GM19452 (cell line): ENCODE data around the gene VGLL4.

Experiments used
- ATAC-seq: cut with Tn5 transposase; IDR thresholded peaks from one replicate; pipeline ENCODE4 v1.9.1; 2021; ENCODE audit not compliant: unreplicated experiment

Gene VGLL4

DNA sequence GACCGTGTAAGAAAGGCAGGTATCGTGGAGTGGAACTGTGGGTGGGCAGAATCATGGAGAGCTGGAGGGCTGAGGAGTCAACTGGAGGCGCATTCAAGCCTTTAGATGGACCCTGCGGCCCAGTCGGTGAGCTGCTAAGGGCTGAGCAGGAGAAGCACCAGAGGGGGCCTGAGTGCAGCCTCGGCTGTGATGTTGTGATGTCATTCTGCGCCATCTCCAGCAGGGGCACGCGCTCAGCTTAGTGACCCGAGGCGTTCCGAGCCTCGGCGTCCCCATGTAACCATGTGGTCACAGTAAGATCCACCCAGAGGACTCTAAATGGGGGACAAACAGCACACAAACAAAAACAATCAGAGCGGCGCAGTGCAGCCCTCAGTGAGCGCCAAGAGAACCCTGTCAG is 76.8 kb downstream of the VGLL4 start:
- no peak for ATAC-seq

DNA sequence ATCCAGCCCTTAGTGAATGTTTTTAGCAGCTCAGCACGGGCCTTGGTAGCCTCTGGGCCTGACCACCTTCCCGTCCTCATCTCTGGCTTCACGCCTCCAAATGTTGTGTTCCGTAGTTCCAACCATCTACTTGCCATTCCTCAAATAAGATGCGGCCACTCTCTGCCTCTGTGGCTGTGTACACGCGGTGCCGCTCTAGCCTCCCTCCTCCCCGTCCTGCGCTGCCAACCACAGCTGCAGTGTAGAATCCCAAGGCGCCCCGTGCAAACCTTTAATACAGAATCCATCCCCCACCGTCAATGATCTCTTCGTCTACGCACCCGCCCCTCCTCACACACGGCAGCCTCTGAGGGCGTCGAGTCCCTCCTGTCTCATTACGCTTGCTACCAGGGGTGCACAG is 77.2 kb downstream of the VGLL4 start:
- ATAC-seq, result no peak

DNA sequence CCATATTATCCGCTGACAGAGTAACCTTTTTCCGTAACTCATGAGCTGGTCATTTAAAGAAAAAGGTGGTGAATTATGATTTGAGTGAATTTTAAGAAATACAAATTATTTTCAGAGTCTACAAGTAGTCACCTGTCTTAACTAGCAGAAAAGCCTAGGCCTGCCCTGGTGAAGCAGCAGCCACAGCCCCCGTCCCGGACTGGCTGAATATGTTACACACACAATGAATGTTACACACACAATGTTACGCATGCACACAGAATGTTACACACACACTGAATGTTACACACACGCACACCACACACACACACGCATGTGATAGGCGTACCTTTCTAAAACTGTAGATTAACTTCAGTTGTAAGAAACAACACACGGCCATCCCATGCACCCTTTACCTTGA is 77.8 kb downstream of the VGLL4 start:
- ATAC-seq, result no peak

DNA sequence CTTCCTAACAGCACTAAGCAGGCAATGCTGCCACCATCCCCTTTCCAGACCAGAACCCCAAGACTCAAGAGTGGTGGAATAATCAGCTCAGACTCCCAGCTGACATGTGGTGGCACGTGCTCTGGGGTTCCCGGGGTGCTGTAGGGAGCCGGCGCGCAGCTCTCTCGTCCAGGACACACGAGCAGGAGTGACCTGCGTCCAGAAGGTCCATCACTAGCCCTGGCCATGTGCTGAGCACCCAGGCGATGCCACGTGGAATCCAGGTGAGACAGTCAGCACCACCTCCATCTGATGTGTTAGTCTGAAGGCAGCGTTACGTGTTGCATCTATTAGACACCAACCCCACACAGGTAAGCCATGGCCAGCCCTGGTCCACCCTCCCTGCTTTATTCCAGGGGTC is 78.2 kb downstream of the VGLL4 start:
- no peak for ATAC-seq

DNA sequence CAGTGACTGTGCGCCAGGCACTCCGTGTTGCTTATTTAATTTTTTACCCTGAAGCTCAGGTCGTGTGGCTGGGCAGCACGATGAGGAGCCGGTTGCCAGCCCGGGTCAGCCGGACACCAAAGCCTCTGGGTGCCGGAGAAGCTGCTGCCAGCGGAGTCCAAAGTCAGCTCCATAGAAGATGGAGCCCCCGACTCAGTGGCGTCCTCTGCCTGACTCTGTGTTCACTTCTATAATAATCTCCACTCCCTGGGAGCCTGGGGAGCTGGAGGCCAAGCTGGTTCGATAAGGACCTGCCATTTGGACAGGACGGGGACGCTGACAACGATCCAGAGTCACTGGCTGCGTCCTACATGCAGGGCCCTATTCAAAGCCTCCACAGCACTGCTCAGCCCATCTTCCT is 78.6 kb downstream of the VGLL4 start:
- ATAC-seq, result no peak

DNA sequence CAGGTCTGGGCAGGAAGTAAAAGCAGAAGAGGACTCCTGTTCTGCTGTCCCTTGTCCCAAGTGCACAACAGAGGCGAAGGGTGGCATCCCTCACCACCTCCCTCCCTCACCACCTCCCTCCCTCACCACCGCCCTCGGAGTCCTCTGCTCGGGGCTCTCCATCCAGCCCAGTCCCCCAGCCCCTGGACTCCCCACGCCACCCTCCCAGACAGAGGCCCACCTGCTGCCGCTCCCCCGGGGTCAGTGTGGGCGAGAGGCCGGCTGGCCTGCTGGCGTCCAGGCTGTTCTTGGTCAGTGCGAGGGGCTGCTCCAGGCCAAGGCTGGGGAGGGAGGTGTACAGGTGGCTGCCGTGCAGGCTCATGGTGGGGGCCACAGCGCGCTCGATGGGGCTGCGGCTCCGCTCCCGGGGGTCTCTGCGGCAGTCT is 79.1 kb downstream of the VGLL4 start:
- ATAC-seq, result no peak

DNA sequence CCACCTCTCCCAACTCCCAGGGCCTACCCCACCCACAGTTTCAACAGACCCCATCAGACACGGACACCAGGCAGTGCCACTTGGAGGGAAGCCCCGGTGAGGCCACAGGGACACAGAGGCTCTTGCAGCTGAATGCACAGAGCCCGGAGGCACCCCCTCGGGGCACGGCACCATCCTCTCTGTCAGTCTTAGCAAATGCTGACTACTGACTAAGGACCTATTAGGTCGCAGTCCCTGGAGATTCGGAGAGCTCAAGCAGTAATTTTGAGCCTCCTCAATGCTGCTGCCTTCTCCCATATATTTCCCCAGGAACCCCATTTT is 79.9 kb downstream of the VGLL4 start:
- ATAC-seq, result no peak

DNA sequence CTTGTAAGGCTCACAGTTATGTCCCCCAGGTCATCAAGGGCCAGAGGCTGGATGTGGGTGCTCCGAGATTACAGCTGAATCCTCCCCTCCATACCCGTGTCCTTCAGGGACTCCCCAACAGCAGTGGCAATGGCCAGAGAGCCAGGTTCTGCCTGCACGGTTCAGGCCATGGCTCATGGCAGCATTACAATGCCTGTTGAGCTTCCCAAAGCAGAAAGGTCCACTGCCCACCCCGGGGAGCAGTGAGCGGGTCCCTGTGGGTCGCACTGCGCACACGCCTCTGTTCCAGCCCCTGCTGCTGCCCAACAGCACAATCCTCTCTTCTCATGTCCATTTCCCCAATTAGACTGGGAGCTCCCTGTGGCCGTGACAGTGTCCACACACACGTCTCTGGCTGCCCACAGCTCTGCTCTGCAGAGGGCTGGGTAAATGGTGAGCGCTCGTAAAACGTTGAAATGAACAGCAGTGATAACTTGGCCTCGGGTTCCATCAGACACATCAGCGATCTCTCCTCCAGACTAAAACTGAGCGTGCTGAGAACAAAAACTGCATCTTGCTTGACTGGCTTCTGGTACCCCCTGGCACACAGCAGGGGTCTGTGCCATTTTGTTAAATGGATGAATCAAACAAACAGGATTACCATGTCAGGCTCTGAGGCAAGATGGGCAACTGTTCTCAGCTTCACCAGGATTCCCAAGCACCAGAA is 80.4 kb downstream of the VGLL4 start:
- ATAC-seq, result no peak

DNA sequence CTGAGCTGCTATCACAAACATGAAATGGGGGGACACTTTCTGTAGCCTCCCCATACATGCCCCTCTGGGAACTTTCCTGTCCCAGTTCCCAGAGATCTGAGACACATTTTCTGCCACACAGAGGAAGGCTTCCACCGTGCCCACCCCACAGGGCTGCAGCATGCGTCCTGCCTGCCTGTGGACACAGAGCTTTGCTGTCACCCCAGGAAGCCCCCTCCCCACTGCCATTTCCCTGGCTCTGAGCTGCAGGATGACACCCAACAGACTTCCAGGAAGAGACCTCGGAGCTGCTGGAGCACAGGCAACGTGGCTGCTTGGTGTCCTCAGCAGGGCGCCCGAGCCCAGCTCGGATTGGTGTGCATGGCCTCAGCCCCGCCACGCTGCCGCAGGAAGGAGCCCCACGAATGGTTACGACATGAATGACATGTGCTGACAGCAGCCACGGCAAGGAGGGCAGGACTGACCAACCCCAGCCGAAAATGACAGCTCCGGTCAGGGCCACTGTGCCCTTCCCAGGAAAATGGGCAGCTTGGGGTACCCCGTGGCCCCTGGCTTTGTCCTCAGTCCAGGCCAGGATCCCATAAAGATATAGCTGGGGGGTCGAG is 81.3 kb downstream of the VGLL4 start:
- ATAC-seq, result no peak

DNA sequence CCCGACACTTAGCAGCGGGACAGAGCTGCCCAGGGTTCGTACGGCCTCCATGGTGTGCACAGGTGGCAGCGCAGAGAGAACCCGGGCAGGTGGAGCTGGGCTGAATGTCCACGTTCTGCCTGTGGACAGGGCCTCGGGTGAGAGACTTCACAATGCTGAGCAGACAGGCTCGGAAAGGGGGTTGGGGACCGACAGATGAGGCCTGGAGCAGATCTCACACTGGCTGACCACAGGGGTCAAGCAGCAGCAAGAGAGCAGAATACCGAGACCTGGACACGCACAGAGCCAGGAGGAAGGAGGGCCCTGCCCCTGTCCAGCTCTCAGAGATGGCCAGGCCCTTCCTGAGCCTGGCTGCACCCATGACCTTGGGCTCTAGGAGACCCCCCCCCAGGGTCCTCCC is 83.0 kb downstream of the VGLL4 start:
- ATAC-seq, result no peak

DNA sequence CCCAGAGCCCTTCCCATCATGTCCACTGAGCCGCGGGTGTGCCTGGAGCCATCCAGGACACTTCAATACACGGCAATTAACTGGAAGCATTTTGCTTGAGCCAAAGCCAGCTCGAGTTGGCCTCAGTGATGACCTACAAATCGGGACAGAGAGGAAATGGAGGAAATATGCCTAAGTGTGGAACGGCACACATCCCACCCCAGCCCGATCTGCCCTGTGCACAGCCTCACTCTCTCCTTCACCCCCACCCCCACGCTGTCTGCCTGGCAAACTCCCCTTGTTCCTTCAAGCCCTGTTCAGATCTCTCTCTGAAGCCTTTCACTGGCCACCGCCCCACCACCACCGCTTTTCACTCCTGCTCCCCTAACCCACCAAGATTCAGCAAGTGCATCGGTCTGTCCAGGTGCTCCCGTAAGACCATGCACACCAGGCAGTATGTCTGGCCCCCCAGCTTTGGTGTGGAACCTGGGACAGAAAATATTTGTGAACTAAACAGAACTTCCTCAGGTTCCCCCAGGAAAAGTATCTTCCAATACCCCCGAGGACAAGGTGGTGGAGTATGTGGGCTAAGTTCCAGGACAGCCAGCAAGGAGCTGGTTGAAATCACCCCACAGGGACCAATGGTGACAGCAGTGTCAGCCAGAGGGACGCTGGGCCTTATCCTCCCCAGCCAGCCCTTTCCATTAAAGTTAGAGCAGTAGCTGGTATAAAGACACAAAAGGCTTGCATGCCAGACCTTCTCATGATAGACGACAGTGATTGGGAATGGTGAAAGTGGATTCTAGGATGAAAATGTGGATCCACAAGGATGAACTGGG is 83.7 kb downstream of the VGLL4 start:
- ATAC-seq, result no peak

DNA sequence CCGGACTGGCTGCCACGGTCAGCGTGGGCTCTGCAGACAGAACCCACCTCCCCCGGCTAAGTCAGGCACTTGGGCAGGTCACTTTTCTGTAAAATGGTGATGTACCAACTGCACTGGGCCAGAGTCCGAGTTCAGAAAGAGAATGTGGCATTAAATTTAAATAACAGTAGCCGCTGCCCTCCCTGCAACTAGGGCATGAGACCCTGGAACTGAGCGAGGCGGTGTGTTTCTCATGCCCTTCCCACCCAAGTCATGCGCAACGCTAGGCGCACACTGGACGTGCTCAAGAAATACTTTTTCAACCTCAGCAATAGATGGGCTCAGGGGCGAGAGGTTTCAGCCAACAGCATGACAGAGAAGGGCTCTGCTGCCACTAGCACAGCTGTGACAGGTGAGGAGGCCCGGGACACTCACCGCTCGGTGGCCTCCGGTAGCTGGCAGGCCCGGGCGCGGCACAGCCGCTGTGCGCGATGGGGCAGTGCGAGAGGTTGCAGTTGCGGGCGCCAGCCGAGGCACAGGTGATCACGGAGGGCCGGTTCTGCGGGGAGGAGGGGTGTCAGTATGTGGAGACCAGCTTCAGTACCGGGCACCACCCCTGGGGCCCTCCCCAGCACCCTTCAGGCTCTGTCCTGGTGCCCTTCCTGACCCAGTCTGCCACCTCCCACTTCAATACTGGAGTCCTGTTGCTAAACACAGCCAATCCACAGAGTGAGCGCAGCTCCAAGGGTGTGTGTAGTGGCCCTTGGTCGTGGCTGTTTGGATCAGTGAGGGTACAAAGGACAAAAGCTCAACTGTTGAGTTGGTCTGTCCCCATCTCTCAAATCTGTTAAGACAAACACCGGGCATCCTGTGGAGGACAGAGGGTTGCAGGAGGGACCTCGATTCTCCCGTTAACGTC is 84.5 kb downstream of the VGLL4 start:
- no peak for ATAC-seq

DNA sequence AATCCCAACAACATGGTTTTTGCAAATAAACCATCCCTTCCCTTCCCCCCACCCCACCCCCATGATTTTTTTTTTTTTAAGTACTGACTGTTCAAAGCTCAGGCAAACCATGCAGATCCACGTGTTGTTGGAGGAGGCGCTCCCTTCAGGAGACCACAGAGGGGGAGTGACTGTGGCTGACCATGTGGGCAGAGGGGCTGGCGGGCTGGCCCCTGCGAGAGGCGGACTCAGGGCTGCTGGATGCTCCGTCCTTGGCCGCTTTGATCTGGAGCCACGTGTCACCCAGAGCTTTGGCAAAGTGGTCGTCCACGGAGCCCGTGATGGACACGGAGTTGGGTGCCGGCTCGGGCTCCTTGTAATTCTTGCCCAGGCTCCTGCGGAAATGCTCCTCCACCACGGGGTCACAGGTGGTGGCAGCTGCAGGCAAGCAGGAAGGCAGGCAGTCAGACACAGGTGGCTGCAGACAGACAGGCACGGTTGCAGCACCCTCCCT is 85.3 kb downstream of the VGLL4 start:
- ATAC-seq, result no peak

DNA sequence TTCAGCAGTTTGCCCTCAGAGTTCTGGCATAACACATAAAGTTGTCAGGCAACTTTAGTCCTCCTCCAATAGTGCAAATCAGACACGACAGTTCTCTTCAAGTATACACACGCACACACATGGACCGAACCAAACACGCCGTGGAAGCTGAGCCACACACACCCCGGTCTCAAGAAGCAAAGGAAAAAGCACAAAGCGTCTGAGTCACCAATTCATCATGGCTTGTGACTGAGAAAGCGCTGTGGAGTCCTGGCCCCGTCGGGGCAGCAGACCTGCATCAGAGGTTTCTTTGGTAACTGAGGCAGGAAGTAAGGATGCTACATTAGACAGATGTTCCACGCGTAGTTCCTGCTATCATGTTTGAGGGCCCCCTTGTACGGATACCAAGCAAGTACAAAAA is 85.7 kb downstream of the VGLL4 start:
- no peak for ATAC-seq

DNA sequence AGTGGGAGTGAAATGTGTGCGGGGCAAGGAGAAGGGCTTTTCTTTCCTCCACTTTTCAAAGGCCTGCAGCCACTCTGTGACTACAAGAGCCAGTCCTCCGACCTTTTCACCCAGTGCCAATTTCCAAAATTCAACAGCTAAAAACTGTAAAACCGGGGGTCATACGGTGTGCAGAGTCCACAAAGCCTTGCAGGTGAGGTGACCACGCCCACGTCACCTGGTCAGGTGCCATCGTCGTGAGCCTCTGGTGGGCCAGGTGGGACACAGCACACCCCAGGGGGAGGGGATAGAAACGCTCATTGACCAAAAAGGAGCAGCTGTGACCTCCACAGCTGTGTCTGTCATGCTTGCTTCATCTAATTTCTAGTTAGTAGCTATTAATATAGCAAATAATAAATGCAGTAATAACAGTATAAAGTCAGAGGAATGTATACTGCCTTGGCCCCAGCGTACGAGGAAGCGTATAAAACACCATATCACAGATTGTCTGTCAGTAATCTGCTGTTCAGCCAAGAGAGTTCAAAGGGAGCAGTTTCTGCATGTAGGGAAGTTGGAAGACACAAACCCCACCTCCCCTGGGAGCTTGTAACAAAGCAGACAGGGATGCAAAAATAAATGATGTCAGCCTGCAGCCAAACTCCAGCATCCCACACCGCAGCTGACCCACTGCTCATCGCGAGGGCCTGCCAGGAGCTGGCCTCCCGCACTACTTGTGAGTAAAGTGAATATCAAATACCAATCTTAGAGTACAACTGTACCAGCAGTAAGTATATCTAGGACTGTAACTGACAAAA is 86.7 kb downstream of the VGLL4 start:
- ATAC-seq, result no peak

DNA sequence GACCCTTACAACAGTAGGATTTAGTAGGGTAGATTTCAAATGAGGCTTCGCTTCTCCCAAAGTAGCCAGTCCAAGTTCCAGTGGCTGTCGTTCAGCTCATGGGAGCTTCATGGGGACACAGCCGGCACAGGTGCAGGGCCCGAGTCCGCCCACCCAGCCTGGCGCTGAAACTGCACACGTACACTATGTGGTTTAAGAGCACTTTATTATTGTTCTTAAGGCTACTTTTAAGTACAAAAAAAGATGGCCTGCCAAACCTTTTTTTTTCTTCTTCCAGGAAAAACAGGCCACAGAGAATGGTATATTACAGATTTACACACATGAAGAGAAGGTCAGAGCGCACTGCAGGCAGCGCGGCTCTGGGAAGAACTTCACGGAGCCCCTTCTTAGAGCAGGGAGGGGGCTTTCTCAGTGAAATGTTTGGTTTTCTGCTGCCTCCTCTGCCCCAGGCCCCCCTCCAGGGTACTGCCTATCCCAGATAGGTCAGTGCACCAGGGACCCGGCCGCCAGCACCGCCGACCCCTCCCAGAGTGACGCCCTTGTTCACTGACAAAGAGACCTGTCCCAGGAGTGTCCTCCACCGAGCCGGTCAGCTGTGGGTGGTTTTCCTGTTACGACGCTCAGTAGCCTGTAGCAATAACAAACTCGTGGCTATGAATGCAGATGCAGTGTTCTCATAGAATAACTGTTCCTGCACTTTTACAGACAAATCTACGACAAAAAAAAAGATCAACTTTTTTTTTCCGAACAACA is 87.7 kb downstream of the VGLL4 start:
- no peak for ATAC-seq

DNA sequence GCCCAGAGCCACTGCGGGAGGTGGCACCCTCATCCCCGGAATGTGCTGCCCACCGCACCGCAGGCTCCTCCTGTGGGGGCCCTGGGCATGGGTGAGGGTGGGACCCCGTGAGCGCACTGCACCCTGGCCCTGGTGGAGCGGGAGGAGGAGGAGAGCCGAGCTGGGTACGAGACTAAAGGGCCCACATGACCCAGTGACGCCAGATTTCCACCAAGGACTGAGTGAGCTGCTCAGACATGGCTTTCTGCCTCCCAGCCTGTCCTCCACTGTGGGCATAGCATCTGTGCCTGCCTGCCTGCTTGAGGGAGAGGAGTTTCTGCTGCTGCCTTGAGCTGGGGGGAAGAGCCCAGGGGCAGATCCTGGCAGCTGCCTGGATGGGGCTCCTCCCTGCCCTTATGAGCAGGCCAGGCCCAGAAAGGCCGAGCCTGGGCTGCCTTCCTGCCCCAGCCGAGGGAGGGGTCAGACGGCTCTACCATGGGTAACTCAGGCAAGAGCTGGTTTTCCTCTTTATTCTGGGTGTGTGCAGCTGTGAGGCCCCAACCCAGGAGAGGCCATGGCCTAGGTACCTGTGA is 88.4 kb downstream of the VGLL4 start:
- no peak for ATAC-seq

DNA sequence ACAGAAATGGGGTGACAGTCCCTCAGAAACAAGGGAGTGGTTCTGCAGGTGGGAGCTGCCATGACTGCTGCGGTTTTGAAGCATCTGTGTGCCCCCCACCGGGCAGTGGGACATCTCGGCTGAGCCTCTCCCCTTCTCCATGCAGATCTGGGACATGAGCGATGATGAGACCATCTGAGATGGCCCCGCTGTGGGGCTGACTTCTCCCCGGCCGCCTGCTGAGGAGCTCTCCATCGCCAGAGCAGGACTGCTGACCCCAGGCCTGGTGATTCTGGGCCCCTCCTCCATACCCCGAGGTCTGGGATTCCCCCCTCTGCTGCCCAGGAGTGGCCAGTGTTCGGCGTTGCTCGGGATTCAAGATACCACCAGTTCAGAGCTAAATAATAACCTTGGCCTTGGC is 89.0 kb downstream of the VGLL4 start:
- no peak for ATAC-seq

DNA sequence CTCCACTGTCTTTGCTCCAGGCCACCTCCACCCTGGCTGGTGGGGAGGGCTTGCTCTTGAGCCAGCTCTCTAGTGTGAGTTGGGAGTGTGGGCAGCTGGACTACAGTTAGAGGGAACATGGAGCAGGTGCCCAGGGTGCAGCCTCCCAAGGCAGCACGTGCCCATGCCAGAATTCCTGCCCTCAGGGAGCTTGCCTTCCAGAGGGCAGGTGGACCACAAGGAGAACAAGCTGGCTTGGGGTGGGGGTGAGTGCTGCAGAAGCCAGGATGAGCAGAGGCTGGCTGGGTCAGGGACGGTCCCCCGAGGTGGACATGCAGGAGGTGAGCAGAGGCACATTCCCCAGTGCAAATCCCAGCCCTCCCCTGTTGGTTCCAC is 89.5 kb downstream of the VGLL4 start:
- no peak for ATAC-seq
